ENCODE data around the gene LSM3. TPM values are rescaled to one million over a fixed set of nuclear protein-coding genes. Genes with fewer than 3 reads are reported as not detected.

Gene LSM3
- total RNA-seq, 4 donors from 2014 or later = 10.0 to 14.1 (median 11.9) TPM

- Histone ChIP-seq H3K36me3 (no peaks in the 10 kb centered on the region), H3K4me3 (no peak overlapping the region), H3K4me1 (peaks cover 19 to 20% of the 10 kb centered on the region in 2 donors), H3K27ac (peak overlapping the region in 1 of 2 donors; percentile 96), H3K9me3 (no peaks in the 10 kb centered on the region), H3K27me3 (no peaks in the 10 kb centered on the region)
- intact Hi-C loops (cut with DNase I; ENCODE audit: low total_unique reads) = no loop called here
- TF ChIP-seq POLR2A (IDR thresholded peaks at IDR 0.05) (no peak), CTCF (IDR thresholded peaks at IDR 0.05) (no peak)
- DNase-seq = peak in 1 of 2 donors; percentile 10
Observed at GRCh38 chr3:14140668-14141067, 37.9 kb upstream of the LSM3 start.

GRCh38 chr3:14141144-14141543 lies 37.5 kb upstream of the LSM3 start:
- Histone ChIP-seq H3K36me3 (no peaks in the 10 kb centered on the region), H3K27ac (peak overlapping the region in 1 of 2 donors; percentile 96), H3K4me1 (peaks cover 19 to 20% of the 10 kb centered on the region in 2 donors), H3K27me3 (no peaks in the 10 kb centered on the region), H3K9me3 (no peaks in the 10 kb centered on the region), H3K4me3 (no peak overlapping the region)
- intact Hi-C loops (cut with DNase I; ENCODE audit: low total_unique reads) = no loop called here
- DNase-seq = peak in 1 of 2 donors; percentile 9
- TF ChIP-seq CTCF (IDR thresholded peaks at IDR 0.05) (no peak), POLR2A (IDR thresholded peaks at IDR 0.05) (no peak)

- peaks cover 19 to 20% of the 10 kb centered on the region in 2 donors for H3K4me1 ChIP-seq
- intact Hi-C loops (cut with DNase I; ENCODE audit: low total_unique reads) = no loop called here
- no peaks in the 10 kb centered on the region for H3K36me3 ChIP-seq
- no peak overlapping the region for H3K4me3 ChIP-seq
- peak in 1 of 2 donors; percentile 22 for DNase-seq
- H3K27me3 ChIP-seq = no peaks in the 10 kb centered on the region
- peak overlapping the region; percentile 86 to 96 for H3K27ac ChIP-seq
- no peaks in the 10 kb centered on the region for H3K9me3 ChIP-seq
- no peak for TF ChIP-seq CTCF (IDR thresholded peaks at IDR 0.05)
- TF ChIP-seq POLR2A (IDR thresholded peaks at IDR 0.05) = no peak
Observed at GRCh38 chr3:14141602-14142341, 36.8 kb upstream of the LSM3 start.

GRCh38 chr3:14142567-14143270 lies 35.9 kb upstream of the LSM3 start:
- Histone ChIP-seq H3K27ac (peak overlapping the region; percentile 86 to 96), H3K4me1 (peaks cover 19 to 20% of the 10 kb centered on the region in 2 donors), H3K27me3 (no peaks in the 10 kb centered on the region), H3K36me3 (no peaks in the 10 kb centered on the region), H3K4me3 (no peak overlapping the region), H3K9me3 (no peaks in the 10 kb centered on the region)
- peak in 1 of 2 donors; percentile 15 for DNase-seq
- intact Hi-C loops (cut with DNase I; ENCODE audit: low total_unique reads) = no loop called here
- TF ChIP-seq CTCF (IDR thresholded peaks at IDR 0.05) = no peak
- TF ChIP-seq POLR2A (IDR thresholded peaks at IDR 0.05) = no peak
